ENCODE measurements around the gene ACTL6B. TPM values are rescaled to one million over a fixed set of nuclear protein-coding genes. Genes with fewer than 3 reads are reported as not detected.

ACTL6B gene
- total and polyA plus RNA-seq, 2 of the 13 experiments (the other 11 are each of a cell fraction or from before 2014, with no cell fraction given): not detected

- Histone ChIP-seq H3K4me3 (replicated peaks in 1 of 3; ENCODE audit: insufficient read depth in 1 of 3, low read depth in 2 of 3, low read length in 3 of 3) (no peak overlapping the region), H3K4me1 (ENCODE audit: insufficient read depth, low read length) (no peaks in the 10 kb centered on the region), H3K9ac (ENCODE audit: insufficient read depth, low read depth, low read length) (no peak overlapping the region), H3K9me3 (ENCODE audit: low read length) (no peaks in the 10 kb centered on the region), H3K79me2 (ENCODE audit: insufficient read depth, low read length) (peaks cover 2% of the 10 kb centered on the region), H2AFZ (ENCODE audit: low read length) (no peak overlapping the region), H4K20me1 (ENCODE audit: insufficient read depth, low read length) (peaks cover 6% of the 10 kb centered on the region; the same call in 1 of the 2 replicates), H3K36me3 (replicated peaks in 1 of 2; ENCODE audit: control insufficient read depth in 1 of 2, insufficient read depth in 2 of 2, low read length in 2 of 2) (peaks cover 4 to 35% of the 10 kb centered on the region in 2 experiments; a peak in 4 of 5 replicates), H3K27ac (ENCODE audit: extremely low read length, insufficient read depth, low read length) (no peak overlapping the region), H3K27me3 (ENCODE audit: control insufficient read depth in 1 of 2, insufficient read depth in 2 of 2, low read length in 2 of 2) (no peaks in the 10 kb centered on the region), H3K4me2 (ENCODE audit: low read depth, low read length) (no peak overlapping the region)
- no peak for DNase-seq (ENCODE audit: low spot score)
- CTCF ChIA-PET (ENCODE audit: low intra/inter-chr PET ratio, low total read pairs): interaction anchor here (1.5 kb wide), 1 partner anchor 61 kb away, joined by 8 read pairs; no protein-coding TSS in a partner anchor
- in situ Hi-C loops (cut with HindIII; ENCODE audit: extremely low pct_ligation_motif_present, low pct_unique_long_range_greater_than_20kb) (no loop called here), intact Hi-C loops (cut with micrococcal nuclease; ENCODE audit: unreplicated experiment) (no loop called here)
- FAIRE-seq: no peak
- WGBS (ENCODE audit: low lambda C conversion rate): over 99% methylated on average over 4 of the region's 4 CpGs
- TF ChIP-seq HNF4G (IDR thresholded peaks at IDR 0.05; ENCODE audit: borderline replicate concordance, low read depth, low read length) (no peak), HNF4G (CRISPR knock-in tag; IDR thresholded peaks at IDR 0.05; ENCODE audit: borderline replicate concordance, low read depth) (no peak), ZBTB21 (CRISPR knock-in tag; IDR thresholded peaks at IDR 0.05) (no peak), TBP (CRISPR knock-in tag; IDR thresholded peaks at IDR 0.05) (no peak), NCOA2 (CRISPR knock-in tag; IDR thresholded peaks at IDR 0.05) (no peak), TEAD2 (CRISPR knock-in tag; IDR thresholded peaks at IDR 0.05) (no peak)
- no TSS peak for BruUV-seq (replicated peaks)
- POLR2A ChIA-PET: interaction anchor here (1.9 kb wide), 1 partner anchor 44 kb away, joined by 6 read pairs; the partner anchor contains the start of genes FBXO24 and LRCH4
- ATAC-seq: no peak
Measured at GRCh38 chr7:100630066-100630465, 26.2 kb downstream of the ACTL6B start.

GRCh38 chr7:100629117-100629716, 27.0 kb downstream of the ACTL6B start:
- DNase-seq (ENCODE audit: low spot score) (no peak), FAIRE-seq (no peak), ATAC-seq (peak; percentile 77)
- Histone ChIP-seq H2AFZ (ENCODE audit: low read length) (no peak overlapping the region), H3K4me3 (replicated peaks in 1 of 3; ENCODE audit: insufficient read depth in 1 of 3, low read depth in 2 of 3, low read length in 3 of 3) (no peak overlapping the region), H3K9me3 (ENCODE audit: low read length) (no peaks in the 10 kb centered on the region), H3K27me3 (ENCODE audit: control insufficient read depth in 1 of 2, insufficient read depth in 2 of 2, low read length in 2 of 2) (no peaks in the 10 kb centered on the region), H4K20me1 (ENCODE audit: insufficient read depth, low read length) (peaks cover 6% of the 10 kb centered on the region; the same call in 1 of the 2 replicates), H3K36me3 (replicated peaks in 1 of 2; ENCODE audit: control insufficient read depth in 1 of 2, insufficient read depth in 2 of 2, low read length in 2 of 2) (peaks cover 4 to 35% of the 10 kb centered on the region in 2 experiments; a peak in 4 of 5 replicates), H3K4me1 (ENCODE audit: insufficient read depth, low read length) (no peaks in the 10 kb centered on the region), H3K4me2 (ENCODE audit: low read depth, low read length) (no peak overlapping the region), H3K79me2 (ENCODE audit: insufficient read depth, low read length) (no peaks in the 10 kb centered on the region), H3K9ac (ENCODE audit: insufficient read depth, low read depth, low read length) (no peak overlapping the region), H3K27ac (ENCODE audit: extremely low read length, insufficient read depth, low read length) (no peak overlapping the region)
- 73% methylated on average over 5 of the region's 11 CpGs for WGBS (ENCODE audit: low lambda C conversion rate)
- ChIA-PET POLR2A (interaction anchor here (0.6 to 1.9 kb wide), 5 partner anchors 10 to 75 kb away, joined by 3 to 7 read pairs (median 5); partner anchors contain the start of genes FBXO24, LRCH4 and MOSPD3), CTCF (ENCODE audit: low intra/inter-chr PET ratio, low total read pairs) (interaction anchor here (1.5 kb wide), 1 partner anchor 62 kb away, joined by 8 read pairs; no protein-coding TSS in a partner anchor)
- in situ Hi-C loops (cut with HindIII; ENCODE audit: extremely low pct_ligation_motif_present, low pct_unique_long_range_greater_than_20kb) (no loop called here), intact Hi-C loops (cut with micrococcal nuclease; ENCODE audit: unreplicated experiment) (loop anchor here (1.0 kb wide), 1 partner anchor 62 kb away; no protein-coding TSS in a partner anchor)
- BruUV-seq (replicated peaks): no TSS peak
- TF ChIP-seq FOXM1 (CRISPR knock-in tag; IDR thresholded peaks at IDR 0.05) (no peak), ZNF687 (CRISPR knock-in tag; IDR thresholded peaks at IDR 0.05) (peak; percentile 33), ZKSCAN1 (IDR thresholded peaks at IDR 0.05; ENCODE audit: low read length) (no peak), DDIT3 (CRISPR knock-in tag; IDR thresholded peaks at IDR 0.05) (no peak), ZNF570 (CRISPR knock-in tag; IDR thresholded peaks at IDR 0.05; ENCODE audit: borderline replicate concordance) (no peak), SMC3 (IDR thresholded peaks at IDR 0.05; ENCODE audit: low read length) (peak; percentile 45), KMT2A (CRISPR knock-in tag; IDR thresholded peaks at IDR 0.05) (no peak), SAP130 (CRISPR knock-in tag; IDR thresholded peaks at IDR 0.05; ENCODE audit: low read depth) (peak; percentile 21; the same call in 1 of the 2 replicates), SRSF1 (optimal IDR thresholded peaks at IDR 0.05; ENCODE audit: low read depth, low read length) (no peak)
